ENCODE results near the gene SEMA4B.
A peak's percentile ranks its signal among the peaks of the same experiment; 100 is the strongest.
"Not testable (repeated sequence)": the region's sequence is repeated elsewhere in the genome, so short reads cannot be mapped to it uniquely, and the experiment has no call there.

Gene SEMA4B

GRCh38 chr15:90178468-90179435 lies 22.4 kb upstream of the SEMA4B start:
- DNase-seq (ENCODE audit: low read depth), result no peak

- no peak for DNase-seq (ENCODE audit: low read depth)
These were observed 19.4 kb upstream of the SEMA4B start for GRCh38 chr15:90181776-90182175.

GRCh38 chr15:90184119-90184785 lies 16.9 kb upstream of the SEMA4B start:
- no peak for DNase-seq (ENCODE audit: low read depth)

GRCh38 chr15:90184786-90185704 lies 16.1 kb upstream of the SEMA4B start:
- DNase-seq (ENCODE audit: low read depth), result peak; percentile 41

- no peak for DNase-seq (ENCODE audit: low read depth)
These were observed 13.8 kb upstream of the SEMA4B start for GRCh38 chr15:90187257-90187868.

- DNase-seq (ENCODE audit: low read depth), result not testable (repeated sequence)
These were observed 13.1 kb upstream of the SEMA4B start for GRCh38 chr15:90188065-90188464.

GRCh38 chr15:90188914-90189748 lies 12.0 kb upstream of the SEMA4B start:
- DNase-seq (ENCODE audit: low read depth), result no peak

- DNase-seq (ENCODE audit: low read depth), result no peak
These were observed 11.2 kb upstream of the SEMA4B start for GRCh38 chr15:90189781-90190467.

- DNase-seq (ENCODE audit: low read depth), result no peak
These were observed 10.4 kb upstream of the SEMA4B start for GRCh38 chr15:90190606-90191343.

- no peak for DNase-seq (ENCODE audit: low read depth)
These were observed 9.8 kb upstream of the SEMA4B start for GRCh38 chr15:90191344-90191687.

GRCh38 chr15:90191794-90192509 lies 9.2 kb upstream of the SEMA4B start:
- peak; percentile 10 for DNase-seq (ENCODE audit: low read depth)

- no peak for DNase-seq (ENCODE audit: low read depth)
These were observed 8.0 kb upstream of the SEMA4B start for GRCh38 chr15:90192961-90193786.

- no peak for DNase-seq (ENCODE audit: low read depth)
These were observed 6.5 kb upstream of the SEMA4B start for GRCh38 chr15:90194655-90195054.

- DNase-seq (ENCODE audit: low read depth), result no peak
These were observed 498 bp upstream of the SEMA4B start for GRCh38 chr15:90200534-90201129.

GRCh38 chr15:90201944-90202375 lies 830 bp downstream of the SEMA4B start:
- no peak for DNase-seq (ENCODE audit: low read depth)

GRCh38 chr15:90202929-90203328 lies 1.8 kb downstream of the SEMA4B start:
- DNase-seq (ENCODE audit: low read depth), result no peak

- DNase-seq (ENCODE audit: low read depth), result no peak
These were observed 2.3 kb downstream of the SEMA4B start for GRCh38 chr15:90203473-90203872.

- DNase-seq (ENCODE audit: low read depth), result no peak
These were observed 2.8 kb downstream of the SEMA4B start for GRCh38 chr15:90203922-90204321.

Data from activated T-helper 1 cell treated with Interleukin-2 at 50 U/mL for 16 hours (primary cell).